ENCODE results near the gene SLC12A4.

DNA sequence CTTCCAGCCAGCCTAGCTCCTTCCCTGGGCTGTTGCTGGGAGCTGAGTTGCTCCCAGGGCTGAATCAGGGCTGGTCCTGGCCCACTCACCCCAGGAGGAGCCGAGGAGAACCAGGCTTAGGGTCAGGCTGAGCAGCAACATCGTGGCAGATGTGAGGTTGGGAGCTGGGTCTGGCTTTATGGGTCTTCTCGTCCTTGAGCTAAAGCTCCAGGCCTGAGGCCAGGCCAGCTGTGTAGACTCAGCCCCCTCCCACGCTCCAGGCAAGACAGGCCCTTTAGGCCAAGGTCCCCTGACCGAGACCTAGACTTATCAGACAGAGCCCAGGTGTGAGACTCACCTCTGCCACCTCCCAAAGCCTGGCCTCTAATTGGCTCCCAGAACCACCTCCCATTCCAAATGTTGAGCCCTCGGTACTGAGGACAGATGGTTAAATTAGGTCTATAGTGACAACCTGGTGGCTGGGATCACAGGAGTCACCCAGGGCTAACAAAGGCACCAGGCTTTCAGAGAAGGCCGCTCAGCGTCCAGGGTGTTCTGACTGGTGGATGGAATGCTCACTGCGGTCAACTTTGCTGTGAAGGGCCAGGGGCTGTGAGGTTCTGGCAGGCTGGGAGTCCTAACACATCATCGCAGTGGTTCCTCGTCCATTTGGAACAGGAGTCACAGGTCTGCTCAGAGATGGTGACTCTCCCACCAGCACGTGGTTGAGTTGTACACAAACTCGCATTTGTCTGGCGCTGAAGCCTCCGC is 36.5 kb downstream of the SLC12A4 start, which contains the start of gene CTRL:
- TF ChIP-seq, protein P1, sequence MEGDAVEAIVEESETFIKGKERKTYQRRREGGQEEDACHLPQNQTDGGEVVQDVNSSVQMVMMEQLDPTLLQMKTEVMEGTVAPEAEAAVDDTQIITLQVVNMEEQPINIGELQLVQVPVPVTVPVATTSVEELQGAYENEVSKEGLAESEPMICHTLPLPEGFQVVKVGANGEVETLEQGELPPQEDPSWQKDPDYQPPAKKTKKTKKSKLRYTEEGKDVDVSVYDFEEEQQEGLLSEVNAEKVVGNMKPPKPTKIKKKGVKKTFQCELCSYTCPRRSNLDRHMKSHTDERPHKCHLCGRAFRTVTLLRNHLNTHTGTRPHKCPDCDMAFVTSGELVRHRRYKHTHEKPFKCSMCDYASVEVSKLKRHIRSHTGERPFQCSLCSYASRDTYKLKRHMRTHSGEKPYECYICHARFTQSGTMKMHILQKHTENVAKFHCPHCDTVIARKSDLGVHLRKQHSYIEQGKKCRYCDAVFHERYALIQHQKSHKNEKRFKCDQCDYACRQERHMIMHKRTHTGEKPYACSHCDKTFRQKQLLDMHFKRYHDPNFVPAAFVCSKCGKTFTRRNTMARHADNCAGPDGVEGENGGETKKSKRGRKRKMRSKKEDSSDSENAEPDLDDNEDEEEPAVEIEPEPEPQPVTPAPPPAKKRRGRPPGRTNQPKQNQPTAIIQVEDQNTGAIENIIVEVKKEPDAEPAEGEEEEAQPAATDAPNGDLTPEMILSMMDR (IDR thresholded peaks at IDR 0.05) = no peak
- no peak for TF ChIP-seq POLR2AphosphoS5 (IDR thresholded peaks at IDR 0.05)
